ENCODE data around the gene VPS39.

VPS39 gene

DNA sequence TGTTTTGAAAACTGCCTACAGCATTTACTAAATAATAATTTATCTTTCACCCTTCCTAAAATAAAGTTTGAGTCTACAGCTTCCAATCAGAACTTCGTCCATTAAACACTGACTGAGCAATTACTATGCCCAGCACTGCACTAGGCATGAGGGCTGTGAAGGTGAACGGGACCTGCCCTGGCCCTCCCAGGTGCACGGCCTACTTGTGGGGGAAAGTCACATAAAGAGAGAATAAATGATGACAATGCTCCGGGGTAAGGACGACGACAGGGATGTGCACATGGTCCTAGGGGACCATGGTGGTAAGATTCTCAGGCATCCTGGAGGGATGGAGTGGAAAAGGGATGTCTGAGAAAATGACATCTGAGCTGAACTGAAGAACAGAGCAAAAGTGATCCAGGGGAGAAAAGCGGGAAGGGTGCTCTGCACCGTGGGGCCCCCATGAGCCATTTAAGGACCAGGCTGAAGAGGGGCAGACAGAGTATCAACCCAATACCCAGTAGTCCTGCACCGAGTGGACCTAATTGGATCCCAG lies 63.2 kb downstream of the VPS39 start:
- DNase-seq (ENCODE audit: low read depth), result no peak

DNA sequence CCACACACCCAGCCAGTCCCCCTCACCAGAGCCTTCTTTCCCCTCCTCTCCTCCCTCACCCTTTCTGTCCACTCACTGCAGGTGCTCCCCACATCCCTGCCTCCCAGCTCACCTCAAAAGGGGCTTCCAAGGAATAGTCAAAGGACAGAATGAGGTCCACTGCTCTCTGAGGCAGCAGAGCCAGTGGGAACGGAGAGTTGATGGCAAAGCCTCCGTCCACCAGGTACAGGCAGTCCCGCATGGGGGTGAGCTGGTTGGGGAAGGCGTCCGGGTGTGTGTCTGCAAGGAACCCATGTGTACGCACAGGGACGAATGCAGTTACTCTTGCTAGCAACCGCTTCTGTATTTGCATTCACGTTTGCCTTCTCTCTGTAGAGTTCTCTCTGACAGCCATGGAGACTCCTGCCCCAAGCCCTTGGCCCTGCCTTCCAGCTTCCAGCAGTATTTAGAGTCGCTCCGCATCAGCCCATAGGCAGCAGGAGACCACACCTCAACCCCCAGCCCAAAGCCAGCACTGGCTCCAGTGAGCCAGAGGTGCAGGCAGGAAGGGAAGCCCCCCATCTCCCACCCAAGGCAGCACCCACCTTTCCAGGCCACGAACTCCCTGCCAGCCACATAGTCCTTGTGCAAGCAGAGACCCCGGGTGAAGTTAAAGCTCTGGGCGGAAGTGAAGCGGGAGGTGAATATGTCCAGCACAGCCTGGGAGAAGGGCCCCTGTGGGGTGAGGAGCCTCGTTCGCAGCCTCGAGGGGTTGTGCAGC lies 64.1 kb downstream of the VPS39 start:
- no peak for DNase-seq (ENCODE audit: low read depth)

DNA sequence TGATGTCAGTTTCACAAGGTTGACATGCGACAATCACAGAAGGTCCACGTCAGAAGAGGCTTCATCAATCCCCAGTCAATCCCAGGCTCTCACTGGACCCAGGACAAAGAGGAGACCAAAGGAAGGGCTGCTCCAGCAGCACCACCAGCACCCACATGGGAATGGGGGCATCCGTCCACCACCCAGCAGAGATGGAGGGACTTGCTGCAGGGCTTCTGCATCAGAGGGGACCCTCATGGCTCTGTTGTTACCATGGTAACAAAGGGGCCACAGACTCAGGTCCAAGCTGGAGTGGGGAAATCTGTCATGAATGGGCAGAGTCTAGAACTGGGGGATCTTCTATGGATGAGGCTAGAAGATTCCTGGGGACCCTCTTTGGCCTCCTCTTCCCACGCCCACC lies 64.7 kb downstream of the VPS39 start:
- no peak for DNase-seq (ENCODE audit: low read depth)

DNA sequence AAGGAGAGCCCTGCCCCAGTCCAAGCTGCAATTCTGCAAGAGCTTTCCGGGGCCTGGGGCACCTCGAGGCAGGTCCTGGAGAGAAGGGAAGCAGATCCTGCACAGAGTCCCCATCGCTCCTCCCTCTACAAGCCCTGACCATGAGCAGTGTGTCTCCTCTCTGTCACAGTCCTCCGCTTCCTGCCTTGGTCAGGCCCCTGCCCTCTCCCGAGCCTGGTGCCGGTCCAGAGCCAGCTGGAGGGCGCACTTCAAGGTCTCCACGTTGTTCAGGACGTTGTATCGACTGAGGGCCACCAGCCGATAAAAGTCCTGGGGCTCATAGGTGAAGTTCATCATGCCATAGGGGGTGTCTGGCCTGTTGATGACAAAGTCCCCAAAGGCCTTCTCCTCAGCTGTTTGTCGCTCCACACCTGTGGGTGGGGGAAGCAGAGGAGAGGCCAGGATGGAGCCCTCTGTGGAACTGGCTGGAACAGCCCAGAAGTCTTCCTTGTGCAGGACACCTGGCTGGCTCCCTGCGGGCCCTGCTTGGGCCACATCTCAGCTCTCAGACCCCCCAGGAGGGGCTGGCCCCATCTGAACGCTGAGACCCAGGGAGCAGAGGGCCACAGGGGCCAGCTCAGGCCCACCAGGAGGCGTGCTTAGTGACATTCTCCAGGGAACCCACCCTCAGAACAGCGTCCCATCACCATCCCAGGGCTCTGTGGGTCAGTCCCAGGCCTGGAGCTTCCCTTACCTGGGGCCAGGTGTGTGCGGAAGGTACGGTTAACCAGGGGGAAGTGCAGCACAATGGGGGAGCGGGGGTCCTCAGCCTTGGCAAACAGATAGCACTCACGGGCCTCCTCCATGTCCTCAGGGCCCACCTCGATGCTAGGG lies 66.1 kb downstream of the VPS39 start:
- DNase-seq (ENCODE audit: low read depth), result no peak

DNA sequence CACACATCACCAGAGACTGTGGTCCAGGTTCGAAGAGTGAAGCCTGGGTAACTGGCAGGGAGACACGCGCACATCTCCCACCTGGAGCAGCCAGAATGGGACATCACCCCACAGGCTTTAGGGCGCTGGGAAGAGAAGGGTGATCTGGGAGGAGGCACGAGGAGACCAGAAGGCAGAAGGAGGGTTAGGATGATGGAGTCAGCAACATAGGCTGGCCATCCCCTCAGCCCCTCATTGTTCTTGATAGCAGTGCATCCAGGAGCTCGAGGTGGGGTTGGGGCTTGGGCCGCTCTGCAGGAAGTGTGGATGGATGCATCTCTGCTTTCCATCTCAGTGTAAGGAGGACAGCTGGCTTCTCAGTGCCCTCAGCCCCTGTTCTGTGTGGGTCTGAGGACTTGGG lies 66.9 kb downstream of the VPS39 start:
- no peak for DNase-seq (ENCODE audit: low read depth)

DNA sequence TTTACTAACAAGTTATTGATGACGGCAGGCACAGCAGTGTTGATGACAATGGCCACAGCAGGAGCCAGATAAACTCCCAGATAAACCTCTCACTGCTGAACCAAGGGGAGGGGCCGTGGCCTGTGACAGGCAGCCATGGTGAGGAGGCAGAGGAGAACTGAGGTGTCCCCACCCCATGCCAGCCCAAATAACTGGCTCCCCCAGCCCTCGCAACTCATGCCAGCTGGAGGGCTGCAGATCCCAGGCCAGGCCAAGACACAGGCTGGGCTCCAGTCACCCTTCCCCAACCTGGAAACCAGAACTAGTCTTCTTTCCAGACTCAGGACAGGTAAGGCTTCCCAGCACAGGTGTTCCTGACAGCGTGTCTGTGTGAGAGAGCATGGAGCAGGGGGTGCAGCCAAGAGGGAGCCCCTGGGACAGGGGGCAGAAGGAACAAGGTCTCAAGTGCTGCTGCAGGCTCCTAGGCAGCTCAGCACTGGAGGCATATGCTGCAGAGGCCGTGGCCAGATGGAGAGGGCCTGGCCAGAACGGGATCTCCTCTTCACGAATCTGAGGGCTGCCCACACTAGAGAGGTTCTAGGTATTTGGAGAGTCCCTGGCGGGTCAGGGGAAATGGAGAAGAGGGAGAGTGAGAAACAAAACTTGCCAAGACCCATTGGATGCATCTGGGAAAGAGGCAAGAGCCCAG lies 67.6 kb downstream of the VPS39 start:
- no peak for DNase-seq (ENCODE audit: low read depth)

DNA sequence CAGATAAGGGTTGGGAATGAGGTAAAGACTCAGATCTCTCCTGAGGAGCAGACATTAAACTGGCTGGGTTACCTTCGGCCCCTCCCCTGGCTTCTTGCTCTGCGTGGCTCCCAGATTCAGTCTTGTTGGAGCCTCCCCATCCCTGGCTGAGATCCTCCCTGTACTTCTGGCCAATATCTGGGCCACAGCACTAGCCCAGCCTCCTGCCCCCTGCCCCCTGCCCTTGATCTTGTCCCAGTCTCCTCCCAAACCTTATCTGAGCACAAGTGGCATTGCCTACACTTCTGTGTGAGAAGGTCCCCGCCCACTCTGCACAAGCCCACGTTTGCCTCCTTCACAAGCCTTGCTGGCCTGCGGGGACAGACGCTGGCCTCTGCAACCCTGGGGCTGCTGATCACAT lies 68.5 kb downstream of the VPS39 start:
- DNase-seq (ENCODE audit: low read depth), result no peak

DNA sequence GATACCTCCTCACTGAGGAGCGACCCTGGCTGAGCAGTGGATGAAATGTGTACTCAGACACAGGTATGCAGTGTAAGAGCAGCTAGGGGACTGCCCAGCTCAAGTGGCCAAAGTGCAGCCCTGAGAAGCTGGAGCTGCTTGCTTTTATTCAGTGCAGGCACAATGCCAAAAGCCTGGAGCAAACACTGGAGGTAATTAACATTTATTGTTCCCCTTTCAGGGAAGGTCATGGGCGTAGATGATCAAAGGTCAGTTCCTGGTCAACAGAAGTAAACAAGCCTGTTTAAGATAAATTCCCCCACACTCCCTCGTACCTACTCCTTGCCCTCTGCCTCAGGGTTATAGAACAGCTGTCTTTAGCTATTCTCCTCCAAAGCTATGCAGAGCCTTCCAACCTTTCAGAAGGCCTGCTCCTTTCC lies 69.1 kb downstream of the VPS39 start:
- DNase-seq (ENCODE audit: low read depth), result no peak

DNA sequence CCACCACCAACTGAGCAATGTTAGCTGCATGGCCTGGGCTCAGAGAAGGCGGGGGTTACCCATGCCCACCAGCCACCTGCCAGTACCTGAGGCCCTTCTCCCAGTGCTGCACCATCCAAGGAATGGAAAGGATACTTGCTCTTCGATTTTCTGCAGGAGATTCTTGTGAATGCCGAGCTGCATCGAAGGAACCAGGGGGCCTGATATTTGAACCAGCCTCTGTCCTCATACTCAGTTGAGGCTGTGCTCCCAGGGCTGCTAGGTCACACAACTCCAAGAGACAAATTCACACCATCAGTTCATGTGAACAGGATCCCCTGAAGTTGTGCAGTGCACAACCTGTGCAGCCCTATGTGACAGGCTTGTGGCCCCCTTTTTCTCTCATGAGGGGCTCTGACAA lies 69.7 kb downstream of the VPS39 start:
- DNase-seq (ENCODE audit: low read depth), result no peak

DNA sequence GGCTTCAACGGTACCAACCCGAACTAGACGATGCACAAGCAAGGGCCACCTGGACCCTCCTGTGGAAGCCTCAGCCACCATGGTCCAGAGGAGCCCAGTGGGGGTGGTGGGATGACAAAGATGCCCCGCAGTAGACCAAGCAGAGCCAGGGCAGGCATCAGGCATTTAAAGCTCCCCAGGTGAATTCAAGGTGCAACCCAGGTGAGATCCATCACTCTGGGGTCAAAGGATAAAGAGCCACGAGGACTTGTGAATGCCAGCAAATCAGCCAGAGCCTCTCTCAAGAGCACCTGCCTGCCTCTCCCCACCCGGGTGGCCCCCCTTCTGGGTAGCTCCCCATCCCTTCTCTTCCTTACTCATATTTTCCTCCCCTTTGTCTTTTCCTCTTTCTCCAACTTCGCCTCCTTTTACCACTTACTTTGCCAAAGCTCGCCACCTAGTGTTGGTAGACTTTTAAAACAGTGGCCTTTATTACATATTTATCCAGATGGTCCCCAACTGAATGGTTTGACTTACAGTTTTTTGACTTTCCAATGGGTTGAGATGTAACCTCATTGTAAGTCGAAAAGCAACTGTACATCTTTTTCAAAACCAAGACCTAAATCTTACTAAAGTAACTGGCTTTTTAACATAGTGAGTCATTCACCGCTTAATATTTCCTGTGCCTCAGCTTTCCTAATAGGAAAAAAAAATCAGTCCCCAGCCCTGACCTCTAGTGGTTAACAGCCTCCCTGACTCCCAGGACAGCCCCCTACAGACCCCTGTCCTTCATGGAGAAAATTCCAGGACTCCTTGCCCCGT lies 70.4 kb downstream of the VPS39 start:
- DNase-seq (ENCODE audit: low read depth), result no peak

DNA sequence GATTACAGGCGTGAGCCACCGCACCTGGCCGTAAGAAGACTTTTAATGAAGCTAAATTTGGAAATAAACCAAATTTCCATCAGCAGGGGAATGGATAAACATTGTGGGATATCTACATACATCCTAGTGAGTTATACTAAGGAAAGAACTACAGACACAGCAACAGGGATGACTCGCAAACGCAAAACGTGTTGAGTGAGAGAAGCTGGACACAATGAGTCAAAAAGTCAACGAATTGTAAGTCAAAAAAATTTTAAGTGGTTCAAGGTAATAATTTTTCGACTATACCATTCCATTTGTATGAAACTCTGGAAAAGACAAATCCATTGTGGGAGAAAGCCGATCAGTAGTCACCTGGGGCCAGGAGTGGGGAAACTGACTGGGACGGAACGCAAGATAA lies 71.6 kb downstream of the VPS39 start:
- no peak for DNase-seq (ENCODE audit: low read depth)

DNA sequence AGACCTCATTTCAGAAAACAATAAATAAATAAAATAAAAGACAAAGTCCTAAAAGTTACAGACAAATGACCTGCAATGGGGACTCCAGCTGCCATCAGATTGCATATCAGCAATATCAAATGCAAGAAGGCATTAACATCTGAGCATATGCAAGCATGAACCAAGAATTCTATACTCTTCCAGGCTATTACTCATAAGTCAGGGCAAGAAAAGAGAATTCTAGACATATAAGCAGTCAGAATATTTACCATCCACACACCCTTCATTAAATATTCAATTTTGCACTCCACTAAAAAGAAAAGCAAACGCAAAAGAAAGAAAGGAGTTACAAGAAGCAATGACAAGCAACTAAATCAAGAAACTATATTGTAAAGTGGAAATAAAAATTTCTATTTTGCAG lies 72.8 kb downstream of the VPS39 start:
- no peak for DNase-seq (ENCODE audit: low read depth)

DNA sequence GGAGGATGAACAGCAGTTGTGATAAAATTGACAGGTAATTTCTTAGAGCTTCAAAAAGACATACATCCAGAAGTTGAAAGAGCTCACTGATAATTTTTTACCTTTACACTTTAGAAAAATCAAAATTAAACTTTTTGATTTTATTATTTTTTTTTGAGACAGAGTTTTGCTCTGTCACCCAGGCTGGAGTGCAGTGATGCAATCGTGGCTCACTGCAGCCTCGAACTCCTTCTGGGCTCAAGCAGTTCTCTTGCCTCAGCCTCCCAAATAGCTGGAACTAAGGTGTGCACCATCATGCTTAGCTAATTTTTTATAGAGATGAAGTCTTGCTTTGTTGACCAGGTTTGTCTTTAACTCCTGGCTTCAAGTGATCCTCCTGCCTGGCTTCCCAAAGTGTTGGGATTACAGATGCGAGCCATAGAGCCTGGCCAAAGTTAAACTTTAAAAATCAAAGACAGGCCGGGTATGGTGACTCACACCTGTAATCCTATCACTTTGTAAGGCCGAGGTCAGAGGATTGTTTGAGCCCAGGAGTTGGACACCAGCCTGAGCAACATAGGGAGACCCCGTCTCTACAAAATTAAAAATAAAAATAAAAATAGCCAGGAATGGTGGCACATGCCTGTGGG lies 73.4 kb downstream of the VPS39 start:
- no peak for DNase-seq (ENCODE audit: low read depth)

DNA sequence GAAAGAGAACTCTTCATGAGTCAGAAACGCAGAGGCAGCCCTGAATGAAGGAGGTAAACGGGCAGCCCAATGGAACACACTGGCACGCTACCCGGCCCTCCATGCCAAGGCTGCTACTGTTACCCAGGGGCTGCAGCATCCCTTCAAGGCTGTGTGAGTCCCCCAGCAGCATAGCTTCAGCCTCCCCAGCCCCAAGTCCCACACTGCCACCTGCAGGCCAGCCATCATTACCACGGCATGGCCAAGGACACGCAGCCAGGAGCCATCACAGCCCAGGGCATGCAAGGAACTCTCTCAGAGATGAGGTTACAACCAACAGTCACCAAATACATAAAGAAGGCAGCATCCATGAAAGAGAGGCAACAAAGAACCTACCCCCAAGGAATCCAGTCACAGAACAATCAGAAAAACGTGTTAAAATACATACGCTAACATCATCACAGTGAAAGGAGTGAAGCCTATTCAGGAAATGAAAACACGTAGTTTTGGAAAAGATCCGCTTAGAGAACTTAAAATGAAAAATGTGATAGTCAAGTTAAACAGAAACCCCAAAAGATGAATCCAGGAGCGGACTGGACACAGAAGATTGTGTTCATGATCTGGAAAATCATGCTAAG lies 74.1 kb downstream of the VPS39 start:
- peak; percentile 16 for DNase-seq (ENCODE audit: low read depth)

DNA sequence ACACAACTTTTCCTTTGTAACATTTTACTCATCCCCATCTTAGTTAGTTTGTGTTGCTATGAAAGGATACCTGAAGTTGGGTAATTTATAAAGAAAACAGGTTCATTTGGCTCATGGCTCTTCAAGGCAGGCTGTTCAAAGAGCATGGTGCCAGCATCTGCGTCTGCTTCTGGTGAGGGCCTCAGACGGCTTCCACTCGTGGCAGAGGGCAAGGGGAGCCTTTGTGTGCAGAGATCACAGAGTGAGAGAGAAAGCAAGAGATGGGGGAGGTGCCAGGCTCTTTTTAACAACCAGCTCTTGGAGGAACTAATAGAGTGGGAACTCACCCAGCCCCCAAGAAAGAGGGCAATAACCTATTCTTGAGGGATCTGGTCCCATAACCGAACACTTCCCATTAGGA lies 74.7 kb downstream of the VPS39 start:
- DNase-seq (ENCODE audit: low read depth), result no peak

DNA sequence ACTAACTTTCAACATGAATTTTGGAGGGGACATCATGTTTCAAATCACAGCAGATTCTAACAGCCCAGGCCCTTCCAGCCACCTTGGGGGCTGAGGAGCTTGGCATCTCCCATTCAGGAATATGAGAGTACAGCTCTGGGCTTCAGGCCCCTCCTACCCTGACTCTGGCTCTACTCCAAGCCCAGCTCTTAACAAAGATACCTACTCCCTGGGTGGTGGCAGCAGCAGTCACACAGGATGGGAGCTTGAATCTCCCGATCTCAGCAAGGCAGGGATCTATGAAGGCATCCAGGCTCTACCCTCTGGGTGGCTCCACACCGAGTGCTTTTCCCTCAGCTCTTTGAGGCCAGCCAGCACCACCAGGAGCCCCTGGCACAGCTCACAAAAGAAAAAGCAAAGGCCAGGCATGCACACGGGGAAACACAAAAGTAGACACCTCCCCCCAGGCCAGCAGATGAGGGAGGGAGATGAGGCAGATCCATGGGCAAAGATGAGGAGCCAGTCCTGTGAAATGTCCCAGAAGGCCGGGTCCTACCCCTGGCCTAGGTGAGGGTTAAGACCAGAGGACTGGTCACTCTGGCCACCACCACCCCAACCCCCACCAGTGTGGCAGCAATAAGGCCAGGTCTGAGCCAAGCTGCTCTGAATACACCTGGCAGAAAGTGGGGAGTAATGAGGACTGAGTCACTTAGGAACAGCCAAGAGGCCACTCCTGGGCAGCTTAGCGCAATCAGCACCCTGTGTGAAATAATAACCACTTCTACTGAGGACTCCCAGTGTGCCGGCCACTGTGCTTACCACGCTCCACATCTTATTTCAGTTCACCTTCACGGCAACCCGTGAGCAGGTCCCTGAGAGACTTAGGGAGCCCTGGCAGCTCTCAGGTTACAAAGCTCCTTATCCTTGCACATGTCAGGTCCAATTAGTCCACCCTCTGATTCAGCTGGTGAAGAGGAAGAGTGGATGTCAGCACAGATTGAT lies 76.0 kb downstream of the VPS39 start:
- DNase-seq (ENCODE audit: low read depth), result no peak

DNA sequence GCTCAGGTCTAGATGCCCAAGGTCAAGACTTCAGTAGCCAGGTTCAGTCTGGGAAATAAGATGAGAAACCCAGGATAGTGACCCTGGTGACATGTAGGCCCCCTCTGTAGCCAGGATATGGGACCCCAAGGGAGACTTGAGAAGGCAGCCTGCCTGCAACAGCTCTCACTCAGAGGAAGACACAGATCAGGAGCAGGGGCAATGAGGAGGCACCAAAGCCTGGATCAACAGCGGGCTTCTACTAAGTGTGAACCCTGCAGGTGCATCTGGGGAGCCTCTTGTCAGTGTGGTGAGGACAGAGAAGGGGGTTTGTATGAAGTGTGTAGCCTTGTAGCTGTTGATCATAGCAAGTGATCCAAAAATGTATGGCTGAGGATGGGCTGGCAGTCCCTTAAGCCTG lies 77.1 kb downstream of the VPS39 start:
- no peak for DNase-seq (ENCODE audit: low read depth)

DNA sequence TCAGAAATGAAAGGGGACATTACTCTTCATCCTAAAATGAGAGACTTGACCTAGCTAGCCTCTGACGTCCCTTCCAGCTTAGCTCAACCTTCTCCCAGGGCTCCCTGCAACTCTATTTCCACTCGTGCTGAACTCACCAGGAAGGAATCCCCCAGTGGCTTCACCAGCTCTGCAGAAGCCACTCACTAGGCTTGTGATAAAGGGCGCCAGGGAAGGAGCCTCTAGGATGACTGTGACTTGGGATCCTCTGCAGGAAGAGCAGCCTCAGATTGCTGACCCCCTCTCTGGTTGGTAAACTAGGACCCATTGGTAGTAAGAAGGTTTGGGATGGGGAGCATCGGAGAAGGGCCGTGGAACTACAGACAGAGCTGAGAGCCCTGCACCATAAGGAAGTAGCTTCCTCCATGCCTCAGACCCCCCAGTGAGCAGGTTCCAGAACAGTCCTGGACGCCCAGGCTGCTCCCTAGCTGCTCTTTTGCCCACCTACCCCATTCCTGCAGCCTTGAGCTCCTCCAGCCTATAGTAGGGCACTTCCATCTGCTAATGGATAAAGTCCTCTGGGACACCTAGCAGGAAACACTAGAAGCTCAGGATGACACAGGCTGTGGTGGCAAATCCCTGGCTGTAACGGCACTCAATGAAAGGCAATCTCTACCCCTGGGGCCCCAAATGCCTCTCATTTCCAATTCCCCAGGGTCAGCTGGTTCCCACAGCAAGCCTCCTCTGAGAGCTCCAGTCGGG lies 77.7 kb downstream of the VPS39 start:
- no peak for DNase-seq (ENCODE audit: low read depth)

DNA sequence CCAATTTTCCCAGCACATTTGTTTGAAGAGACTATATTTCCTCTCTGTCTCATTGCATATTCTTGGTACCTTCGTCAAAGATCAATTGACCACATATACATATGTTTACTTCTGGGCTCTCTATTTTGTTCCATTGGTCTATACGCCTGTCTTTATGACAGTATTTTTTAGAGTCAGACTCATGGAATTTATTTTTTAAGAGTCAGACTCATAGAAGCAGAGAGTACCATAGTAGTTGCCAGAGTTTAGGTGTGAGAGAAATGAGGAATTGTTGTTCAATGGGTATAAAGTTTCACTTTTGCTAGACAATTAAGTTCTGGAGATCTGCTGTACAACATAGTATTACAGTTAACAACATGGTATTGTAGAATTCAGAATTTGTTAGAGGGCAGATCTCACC lies 78.7 kb downstream of the VPS39 start:
- DNase-seq (ENCODE audit: low read depth), result no peak
